Keratinocyte (primary cell): ENCODE results near the gene CYP4F11. TPM values are rescaled to one million over a fixed set of nuclear protein-coding genes. Genes with fewer than 3 reads are reported as not detected.

Experiments used
- DNase-seq: peaks from one replicate; pipeline ENCODE4 v3.0.0-alpha.2; 2011; ENCODE audit warnings: low read depth, missing footprints, low spot score
- FAIRE-seq: peaks from 2 replicates; lab custom pipeline; 2011; peaks lifted over from hg19 to GRCh38; lab: Jason Lieb, UNC
- H2AFZ ChIP-seq: 2 replicates; pipeline ENCODE4 v1.6.0; 2012; ENCODE audit warnings: low read length, control low read depth, inconsistent platforms; ENCODE audit not compliant: control insufficient read depth
- H3K27ac ChIP-seq: 2 replicates; pipeline ENCODE4 v1.5.1; 2011; ENCODE audit warnings: low read length; ENCODE audit not compliant: control insufficient read depth, insufficient read depth
- H3K27me3 ChIP-seq: 3 replicates; pipeline ENCODE4 v1.6.0; 2011; ENCODE audit warnings: low read length; ENCODE audit not compliant: control insufficient read depth, insufficient read depth; ENCODE audit errors: extremely low read depth
- H3K36me3 ChIP-seq, 2 experiments: 2 replicates in 1 of 2; 3 replicates in 1 of 2; pipeline ENCODE4 v1.5.1; 2011; ENCODE audit warnings: low read length in 2 of 2, mild to moderate bottlenecking in 1 of 2; ENCODE audit not compliant: control insufficient read depth in 2 of 2, insufficient read depth in 2 of 2; ENCODE audit errors: extremely low read depth in 1 of 2
- H3K4me1 ChIP-seq: 3 replicates; pipeline ENCODE4 v1.5.1; 2011; ENCODE audit warnings: low read length; ENCODE audit not compliant: control insufficient read depth, insufficient read depth; ENCODE audit errors: extremely low read depth
- H3K4me2 ChIP-seq: 3 replicates; pipeline ENCODE4 v1.6.0; 2011; ENCODE audit warnings: low read depth, low read length; ENCODE audit not compliant: control insufficient read depth, insufficient read depth; ENCODE audit errors: extremely low read depth
- H3K4me3 ChIP-seq, 3 experiments: fragments of 200-600 bp in 1 of 3; sonication (generic) in 1 of 3; 2 replicates in 2 of 3; 3 replicates in 1 of 3; pipeline ENCODE4 v1.5.1; 2011 to 2016; ENCODE audit warnings: low read length in 3 of 3, mild to moderate bottlenecking in 3 of 3, control low read depth in 2 of 3, inconsistent platforms in 1 of 3, low read depth in 1 of 3, mixed read lengths in 1 of 3, mixed run types in 1 of 3, moderate library complexity in 1 of 3; ENCODE audit not compliant: control insufficient read depth in 2 of 3, insufficient read depth in 2 of 3; ENCODE audit errors: extremely low read depth in 1 of 3
- H3K79me2 ChIP-seq: 2 replicates; pipeline ENCODE4 v1.6.0; 2012; ENCODE audit warnings: low read length; ENCODE audit not compliant: control insufficient read depth, insufficient read depth
- H3K9ac ChIP-seq: 3 replicates; pipeline ENCODE4 v1.6.0; 2011; ENCODE audit warnings: low read length; ENCODE audit not compliant: control insufficient read depth, insufficient read depth; ENCODE audit errors: extremely low read depth
- H3K9me1 ChIP-seq: 3 replicates; pipeline ENCODE4 v1.6.0; 2011; ENCODE audit warnings: low read length; ENCODE audit not compliant: control insufficient read depth, insufficient read depth; ENCODE audit errors: extremely low read depth
- H3K9me3 ChIP-seq: 2 replicates; pipeline ENCODE4 v1.5.1; 2012; ENCODE audit warnings: low read depth, low read length; ENCODE audit not compliant: control insufficient read depth
- H4K20me1 ChIP-seq: 3 replicates; pipeline ENCODE4 v1.6.0; 2011; ENCODE audit warnings: low read length; ENCODE audit not compliant: control insufficient read depth, insufficient read depth; ENCODE audit errors: extremely low read depth
- CTCF ChIP-seq, 3 experiments: IDR thresholded peaks in 1 of 3; conservative IDR thresholded peaks in 1 of 3; optimal IDR thresholded peaks in 1 of 3; 2 replicates in 2 of 3; 3 replicates in 1 of 3; pipeline versions ENCODE3 to v1.5.1; 2011; ENCODE audit warnings: low read length in 3 of 3, mild to moderate bottlenecking in 3 of 3, moderate library complexity in 2 of 3, control low read depth in 1 of 3, inconsistent platforms in 1 of 3; ENCODE audit not compliant: insufficient read depth in 2 of 3; ENCODE audit errors: extremely low read depth in 1 of 3
- EZH2 ChIP-seq: IDR thresholded peaks from one replicate; pipeline ENCODE4 v1.6.1; 2012; ENCODE audit warnings: inconsistent platforms, mild to moderate bottlenecking, low read length, moderate library complexity
- dilution Hi-C: fragments of 300-500 bp; cut with MboI; formaldehyde crosslinking; loops from one replicate; pipeline ENCODE4 v1.7.0; 2020; ENCODE audit warnings: low sequenced_read_pairs; ENCODE audit not compliant: extremely low pct_ligation_motif_present
- polyA plus RNA-seq, 5 experiments: library from polyadenylated mRNA; depleted of rRNA in 3 of 5; stranded (reverse) in 3 of 5; stranded (forward) in 1 of 5; unstranded in 1 of 5; fragments of >200 nt; gene quantifications; 1 replicate in 1 of 5; 2 replicates in 3 of 5; 3 replicates in 1 of 5; pipeline versions ENCODE4 v1.2.1 to v1.2.3, GENCODE V29; 2011 to 2012; ENCODE audit warnings: missing spikeins in 2 of 5, low read depth in 1 of 5, low replicate concordance in 1 of 5

The CYP4F11 gene
- polyA plus RNA-seq, 1 donor (not counting 4 experiments of a cell fraction or from before 2014, with no cell fraction given): 3.6 TPM

- no peaks in the 10 kb centered on the region for H4K20me1 ChIP-seq
- FAIRE-seq: no peak
These were observed 3.4 kb upstream of the CYP4F11 start for GRCh38 chr19:15937771-15938170.

GRCh38 chr19:15936950-15937349 lies 2.6 kb upstream of the CYP4F11 start:
- Histone ChIP-seq H3K4me2 (no peak overlapping the region), H3K27me3 (no peaks in the 10 kb centered on the region), H4K20me1 (no peaks in the 10 kb centered on the region), H3K4me1 (peaks cover 15% of the 10 kb centered on the region), H3K9ac (no peak overlapping the region), H3K9me3 (no peaks in the 10 kb centered on the region), H3K36me3 (no peaks in the 10 kb centered on the region), H2AFZ (no peak overlapping the region), H3K4me3 (no peak overlapping the region), H3K79me2 (no peaks in the 10 kb centered on the region), H3K9me1 (peaks cover 2% of the 10 kb centered on the region), H3K27ac (no peak overlapping the region)
- TF ChIP-seq EZH2: no peak
- no peak for TF ChIP-seq CTCF (optimal IDR thresholded peaks at IDR 0.05 in 1 of 3, IDR thresholded peaks at IDR 0.05 in 1 of 3, conservative IDR thresholded peaks at IDR 0.05 in 1 of 3; ENCODE audit: extremely low read depth in 1 of 3, insufficient read depth in 2 of 3, low read length in 3 of 3)
- FAIRE-seq (no peak), DNase-seq (no peak)
- dilution Hi-C loops: no loop called here

More at GRCh38 chr19:15937771-15938170, 3.4 kb upstream of the CYP4F11 start:
- no peaks in the 10 kb centered on the region for H3K9me3 ChIP-seq
- no peak overlapping the region for H2AFZ ChIP-seq
- H3K27ac ChIP-seq: no peak overlapping the region
- H3K27me3 ChIP-seq: no peaks in the 10 kb centered on the region
- no peak overlapping the region for H3K4me3 ChIP-seq
- TF ChIP-seq EZH2 (no peak), CTCF (optimal IDR thresholded peaks at IDR 0.05 in 1 of 3, IDR thresholded peaks at IDR 0.05 in 1 of 3, conservative IDR thresholded peaks at IDR 0.05 in 1 of 3; ENCODE audit: extremely low read depth in 1 of 3, insufficient read depth in 2 of 3, low read length in 3 of 3) (no peak)
- dilution Hi-C loops: no loop called here
- no peak overlapping the region for H3K9ac ChIP-seq
- no peak overlapping the region for H3K4me2 ChIP-seq
- H3K36me3 ChIP-seq: no peaks in the 10 kb centered on the region
- peaks cover 15% of the 10 kb centered on the region for H3K4me1 ChIP-seq
- no peak for DNase-seq
- peaks cover 2% of the 10 kb centered on the region for H3K9me1 ChIP-seq
- H3K79me2 ChIP-seq: no peaks in the 10 kb centered on the region
